GM23338 (cell line): ENCODE measurements around the gene HSD17B11.
"Not testable (repeated sequence)": the region's sequence is repeated elsewhere in the genome, so short reads cannot be mapped to it uniquely, and the experiment has no call there.

Experiments used
- CREB1 ChIP-seq: fragments of 250-450 bp; sonication (Bioruptor Pico); IDR thresholded peaks from 2 replicates; pipeline ENCODE4 v1.5.0; 2020; ENCODE audit warnings: low read depth, mild to moderate bottlenecking, moderate library complexity
- EZH2 ChIP-seq: fragments of 200-600 bp; sonication (generic); IDR thresholded peaks from one replicate; pipeline ENCODE4 v1.8.0; 2017; ENCODE audit warnings: antibody characterized with exemption, mild to moderate bottlenecking, low read depth; ENCODE audit not compliant: unreplicated experiment
- EZH2phosphoT487 ChIP-seq: fragments of 200-600 bp; sonication (generic); IDR thresholded peaks from one replicate; pipeline ENCODE4 v1.8.1; 2018; ENCODE audit warnings: antibody characterized with exemption; ENCODE audit not compliant: unreplicated experiment
- JUNB ChIP-seq: IDR thresholded peaks from one replicate; pipeline ENCODE4 v1.6.1; 2016; ENCODE audit warnings: antibody characterized with exemption; ENCODE audit not compliant: unreplicated experiment
- NANOG ChIP-seq: IDR thresholded peaks from 2 replicates; pipeline ENCODE4 v1.6.1; 2016; ENCODE audit warnings: antibody characterized with exemption, borderline replicate concordance
- POLR2AphosphoS5 ChIP-seq: IDR thresholded peaks from 2 replicates; pipeline ENCODE4 v1.6.1; 2016; ENCODE audit warnings: antibody characterized with exemption, low read depth
- ZNF114 ChIP-seq: fragments of 250-450 bp; sonication (Bioruptor Pico); IDR thresholded peaks from 2 replicates; pipeline ENCODE4 v1.5.0; 2020; ENCODE audit warnings: mild to moderate bottlenecking, moderate library complexity
- ZNF331 ChIP-seq: fragments of 250-450 bp; sonication (Bioruptor Pico); IDR thresholded peaks from 2 replicates; pipeline ENCODE4 v1.5.0; 2020; ENCODE audit warnings: low read depth, mild to moderate bottlenecking, moderate library complexity
- TF ChIP-seq, protein P1 (sequence below), 2 experiments: fragments of 200-600 bp in 1 of 2; sonication (generic) in 1 of 2; conservative IDR thresholded peaks; 2 replicates each; pipeline versions ENCODE4 v1.5.1 to v1.6.1; 2016 to 2017; ENCODE audit warnings: antibody characterized with exemption in 2 of 2, low read depth in 2 of 2, mild to moderate bottlenecking in 2 of 2, moderate library complexity in 1 of 2
- TF ChIP-seq, protein P2 (sequence below): IDR thresholded peaks from one replicate; pipeline ENCODE4 v1.6.1; 2018; ENCODE audit warnings: antibody characterized with exemption; ENCODE audit not compliant: unreplicated experiment
- TF ChIP-seq, protein P3 (sequence below): IDR thresholded peaks from 2 replicates; pipeline ENCODE4 v1.6.1; 2016; ENCODE audit warnings: antibody characterized with exemption

DNA sequence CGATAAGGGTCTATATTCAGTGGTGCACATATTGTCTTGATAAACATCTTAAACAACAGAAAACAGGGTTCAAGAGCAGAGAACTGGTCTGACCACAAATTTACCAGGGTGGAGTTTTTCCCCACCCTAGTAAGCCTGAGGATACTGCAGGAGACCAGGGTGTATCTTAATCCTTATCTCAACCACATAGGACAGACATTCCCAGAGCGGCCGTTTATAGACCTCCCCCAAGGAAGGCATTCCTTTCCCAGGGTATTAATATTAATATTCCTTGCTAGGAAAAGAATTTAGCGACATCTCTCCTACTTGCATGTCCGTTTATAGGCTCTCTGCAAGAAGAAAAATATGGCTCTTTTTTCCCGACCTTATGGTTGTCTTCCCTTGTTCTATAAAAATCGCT lies 97.1 kb downstream of the HSD17B11 start:
- TF ChIP-seq, protein P1, sequence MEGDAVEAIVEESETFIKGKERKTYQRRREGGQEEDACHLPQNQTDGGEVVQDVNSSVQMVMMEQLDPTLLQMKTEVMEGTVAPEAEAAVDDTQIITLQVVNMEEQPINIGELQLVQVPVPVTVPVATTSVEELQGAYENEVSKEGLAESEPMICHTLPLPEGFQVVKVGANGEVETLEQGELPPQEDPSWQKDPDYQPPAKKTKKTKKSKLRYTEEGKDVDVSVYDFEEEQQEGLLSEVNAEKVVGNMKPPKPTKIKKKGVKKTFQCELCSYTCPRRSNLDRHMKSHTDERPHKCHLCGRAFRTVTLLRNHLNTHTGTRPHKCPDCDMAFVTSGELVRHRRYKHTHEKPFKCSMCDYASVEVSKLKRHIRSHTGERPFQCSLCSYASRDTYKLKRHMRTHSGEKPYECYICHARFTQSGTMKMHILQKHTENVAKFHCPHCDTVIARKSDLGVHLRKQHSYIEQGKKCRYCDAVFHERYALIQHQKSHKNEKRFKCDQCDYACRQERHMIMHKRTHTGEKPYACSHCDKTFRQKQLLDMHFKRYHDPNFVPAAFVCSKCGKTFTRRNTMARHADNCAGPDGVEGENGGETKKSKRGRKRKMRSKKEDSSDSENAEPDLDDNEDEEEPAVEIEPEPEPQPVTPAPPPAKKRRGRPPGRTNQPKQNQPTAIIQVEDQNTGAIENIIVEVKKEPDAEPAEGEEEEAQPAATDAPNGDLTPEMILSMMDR (conservative IDR thresholded peaks at IDR 0.05; ENCODE audit: low read depth in 2 of 2): not testable (repeated sequence)
- TF ChIP-seq POLR2AphosphoS5; EZH2; EZH2phosphoT487; JUNB; CREB1 (CRISPR knock-in tag); ZNF331 (CRISPR knock-in tag); ZNF114 (CRISPR knock-in tag); NANOG: not testable (repeated sequence)
- TF ChIP-seq, protein P2, sequence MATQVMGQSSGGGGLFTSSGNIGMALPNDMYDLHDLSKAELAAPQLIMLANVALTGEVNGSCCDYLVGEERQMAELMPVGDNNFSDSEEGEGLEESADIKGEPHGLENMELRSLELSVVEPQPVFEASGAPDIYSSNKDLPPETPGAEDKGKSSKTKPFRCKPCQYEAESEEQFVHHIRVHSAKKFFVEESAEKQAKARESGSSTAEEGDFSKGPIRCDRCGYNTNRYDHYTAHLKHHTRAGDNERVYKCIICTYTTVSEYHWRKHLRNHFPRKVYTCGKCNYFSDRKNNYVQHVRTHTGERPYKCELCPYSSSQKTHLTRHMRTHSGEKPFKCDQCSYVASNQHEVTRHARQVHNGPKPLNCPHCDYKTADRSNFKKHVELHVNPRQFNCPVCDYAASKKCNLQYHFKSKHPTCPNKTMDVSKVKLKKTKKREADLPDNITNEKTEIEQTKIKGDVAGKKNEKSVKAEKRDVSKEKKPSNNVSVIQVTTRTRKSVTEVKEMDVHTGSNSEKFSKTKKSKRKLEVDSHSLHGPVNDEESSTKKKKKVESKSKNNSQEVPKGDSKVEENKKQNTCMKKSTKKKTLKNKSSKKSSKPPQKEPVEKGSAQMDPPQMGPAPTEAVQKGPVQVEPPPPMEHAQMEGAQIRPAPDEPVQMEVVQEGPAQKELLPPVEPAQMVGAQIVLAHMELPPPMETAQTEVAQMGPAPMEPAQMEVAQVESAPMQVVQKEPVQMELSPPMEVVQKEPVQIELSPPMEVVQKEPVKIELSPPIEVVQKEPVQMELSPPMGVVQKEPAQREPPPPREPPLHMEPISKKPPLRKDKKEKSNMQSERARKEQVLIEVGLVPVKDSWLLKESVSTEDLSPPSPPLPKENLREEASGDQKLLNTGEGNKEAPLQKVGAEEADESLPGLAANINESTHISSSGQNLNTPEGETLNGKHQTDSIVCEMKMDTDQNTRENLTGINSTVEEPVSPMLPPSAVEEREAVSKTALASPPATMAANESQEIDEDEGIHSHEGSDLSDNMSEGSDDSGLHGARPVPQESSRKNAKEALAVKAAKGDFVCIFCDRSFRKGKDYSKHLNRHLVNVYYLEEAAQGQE: not testable (repeated sequence)
- TF ChIP-seq, protein P3, sequence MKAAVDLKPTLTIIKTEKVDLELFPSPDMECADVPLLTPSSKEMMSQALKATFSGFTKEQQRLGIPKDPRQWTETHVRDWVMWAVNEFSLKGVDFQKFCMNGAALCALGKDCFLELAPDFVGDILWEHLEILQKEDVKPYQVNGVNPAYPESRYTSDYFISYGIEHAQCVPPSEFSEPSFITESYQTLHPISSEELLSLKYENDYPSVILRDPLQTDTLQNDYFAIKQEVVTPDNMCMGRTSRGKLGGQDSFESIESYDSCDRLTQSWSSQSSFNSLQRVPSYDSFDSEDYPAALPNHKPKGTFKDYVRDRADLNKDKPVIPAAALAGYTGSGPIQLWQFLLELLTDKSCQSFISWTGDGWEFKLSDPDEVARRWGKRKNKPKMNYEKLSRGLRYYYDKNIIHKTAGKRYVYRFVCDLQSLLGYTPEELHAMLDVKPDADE: not testable (repeated sequence)
